Hematopoietic multipotent progenitor cell treated with erythropoietin and hydrocortisone succinate and interleukin-3 and kit ligand, for 8 days (in vitro differentiated cells): ENCODE data around the gene NSMCE1.
"Not testable (repeated sequence)": the region's sequence is repeated elsewhere in the genome, so short reads cannot be mapped to it uniquely, and the experiment has no call there.

Experiments
- DNase-seq: peaks from one replicate; pipeline ENCODE4 v3.0.0-alpha.2; 2015

NSMCE1 gene

DNA sequence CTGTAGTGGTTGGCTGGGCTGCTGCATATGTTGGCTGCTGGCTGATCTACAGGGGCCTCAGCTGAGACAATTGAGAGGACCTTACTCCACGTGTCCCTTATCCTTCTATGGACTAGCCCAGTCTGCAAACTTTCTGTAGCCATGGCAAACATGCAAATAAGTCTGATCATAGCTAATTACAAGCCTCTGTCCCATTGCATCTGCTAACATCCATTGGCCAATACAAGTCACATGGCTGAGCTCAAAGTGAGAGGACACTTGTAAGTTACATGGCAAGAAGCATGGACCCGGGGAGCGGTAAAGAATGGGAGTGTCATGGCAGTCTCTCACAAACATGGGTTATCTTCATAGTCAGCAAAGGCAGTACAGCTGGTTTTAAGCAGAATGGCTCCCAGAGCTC lies 33.6 kb upstream of the NSMCE1 start:
- no peak for DNase-seq

DNA sequence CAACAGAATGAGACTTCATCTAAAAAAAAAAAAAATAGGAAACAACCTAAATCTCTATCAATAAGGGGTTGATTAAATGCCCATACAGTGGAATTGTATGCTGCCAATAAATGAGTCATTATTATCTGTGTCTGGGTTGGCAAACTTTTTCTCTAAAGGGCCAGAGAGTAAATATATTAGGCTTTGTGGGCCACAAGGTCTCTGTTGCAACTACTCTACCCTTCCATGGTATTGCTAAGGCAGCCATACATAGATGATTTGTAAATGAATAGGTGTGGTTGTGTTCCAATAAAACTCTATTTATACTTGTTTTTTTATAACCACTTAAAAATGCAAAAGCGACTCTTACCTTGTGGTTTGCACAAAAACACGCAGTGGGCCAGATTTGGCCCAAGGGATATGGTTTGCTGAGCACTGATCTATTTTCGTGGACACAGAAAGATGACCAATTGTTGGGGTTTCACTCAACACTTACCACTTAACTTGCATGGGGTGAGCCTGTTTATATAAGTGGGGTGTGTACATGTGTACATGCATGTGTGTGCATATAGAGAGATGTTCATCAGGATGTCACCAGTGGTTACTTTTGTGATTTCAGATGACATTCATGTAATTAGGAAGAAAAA lies 32.8 kb upstream of the NSMCE1 start:
- DNase-seq, result no peak

DNA sequence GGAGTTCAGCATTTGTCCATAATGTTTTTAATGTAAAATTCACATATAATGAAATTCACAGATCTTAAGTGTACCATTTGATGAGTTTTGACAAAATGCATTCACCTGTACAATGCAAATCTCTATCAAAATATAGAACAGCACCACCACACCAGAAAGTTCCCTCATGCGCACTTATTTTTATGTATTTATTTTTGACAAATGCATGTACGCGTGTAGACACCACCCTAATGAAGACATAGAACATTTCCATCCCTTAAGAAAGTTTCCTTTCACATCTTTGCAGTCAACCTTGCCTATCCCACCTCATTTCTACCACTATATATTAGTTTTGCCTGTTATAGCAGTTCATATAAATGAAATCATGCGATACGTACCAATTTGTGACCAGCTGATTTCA lies 29.6 kb upstream of the NSMCE1 start:
- DNase-seq, result no peak

DNA sequence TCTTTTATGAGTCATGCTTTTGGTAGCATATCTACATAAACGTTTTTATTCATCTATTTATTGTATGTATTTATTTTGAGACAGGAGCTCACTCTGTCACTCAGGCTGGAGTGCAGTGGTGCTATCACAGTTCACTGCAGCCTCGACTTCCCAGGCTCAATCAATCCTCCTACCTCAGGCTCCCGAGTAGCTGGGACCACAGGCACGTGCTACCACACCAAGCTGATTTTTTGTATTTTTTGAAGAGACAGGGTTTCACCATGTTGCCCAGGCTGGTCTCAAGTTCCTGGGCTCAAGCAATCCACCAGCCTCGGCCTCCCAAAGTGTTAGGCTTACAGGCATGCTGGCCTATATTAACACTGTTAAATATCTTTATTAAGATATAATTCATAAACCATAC lies 24.8 kb upstream of the NSMCE1 start:
- no peak for DNase-seq

DNA sequence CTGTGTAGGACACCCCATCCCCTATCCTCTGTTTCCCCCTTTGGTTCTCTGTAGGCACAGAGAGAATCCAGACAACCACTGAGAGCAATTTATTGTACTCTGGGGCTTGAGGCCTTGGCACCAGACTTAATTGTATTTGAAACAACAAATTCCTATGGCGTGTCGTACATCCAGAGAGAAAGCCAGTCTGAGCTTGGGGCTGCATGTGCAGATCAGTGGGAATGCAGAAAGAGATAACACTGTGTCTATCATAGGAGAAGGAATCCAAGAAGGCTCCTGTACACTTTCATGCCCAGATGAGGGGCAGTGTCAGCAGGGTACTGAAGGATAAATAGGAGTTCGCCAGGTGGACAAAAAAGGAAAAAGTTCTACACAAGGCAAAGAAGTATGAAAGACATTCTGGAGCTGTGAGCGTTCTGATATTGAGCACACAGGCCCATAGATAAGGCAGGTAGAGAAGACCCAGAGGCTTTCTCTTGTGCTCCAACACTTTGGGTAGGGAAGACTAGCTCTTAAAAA lies 23.2 kb upstream of the NSMCE1 start:
- no peak for DNase-seq

DNA sequence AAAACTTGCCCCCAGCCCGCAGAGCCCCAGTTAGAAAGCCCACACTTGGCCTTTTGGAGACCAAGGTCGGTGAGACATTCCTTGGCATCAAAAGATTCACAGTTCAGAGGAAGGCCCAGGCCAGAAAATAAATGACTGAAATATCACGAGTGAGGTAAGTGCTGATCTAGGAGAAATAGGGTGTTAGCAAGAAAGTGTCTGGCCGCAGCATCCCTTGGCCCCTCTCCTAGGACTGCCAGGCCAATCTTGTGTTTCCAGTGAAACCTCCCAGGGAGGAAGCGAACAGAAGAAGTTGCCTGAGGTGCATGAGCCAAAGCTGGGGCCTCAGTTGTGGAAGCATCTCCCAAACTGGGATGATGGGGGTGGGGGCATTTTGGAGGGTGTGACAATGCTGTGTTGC lies 22.5 kb upstream of the NSMCE1 start:
- no peak for DNase-seq

DNA sequence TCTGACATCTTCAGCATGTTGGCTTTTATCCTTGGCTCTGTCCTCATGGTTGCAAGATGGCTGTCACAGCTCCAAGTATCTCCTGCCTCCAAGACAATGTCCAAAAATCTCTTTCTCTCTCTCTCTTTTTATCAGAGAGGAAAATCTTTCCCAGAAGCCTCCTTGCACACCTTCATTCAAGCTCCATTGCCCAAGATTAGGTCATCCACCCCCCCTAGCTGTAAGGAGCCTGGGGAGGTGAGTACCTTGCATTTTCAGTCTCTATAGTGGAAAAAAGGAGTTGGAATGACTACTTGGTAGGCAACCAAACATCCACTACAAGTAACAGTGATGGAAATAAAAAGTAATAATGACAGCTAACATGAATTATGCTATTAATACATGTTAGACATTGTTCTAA lies 22.0 kb upstream of the NSMCE1 start:
- no peak for DNase-seq

DNA sequence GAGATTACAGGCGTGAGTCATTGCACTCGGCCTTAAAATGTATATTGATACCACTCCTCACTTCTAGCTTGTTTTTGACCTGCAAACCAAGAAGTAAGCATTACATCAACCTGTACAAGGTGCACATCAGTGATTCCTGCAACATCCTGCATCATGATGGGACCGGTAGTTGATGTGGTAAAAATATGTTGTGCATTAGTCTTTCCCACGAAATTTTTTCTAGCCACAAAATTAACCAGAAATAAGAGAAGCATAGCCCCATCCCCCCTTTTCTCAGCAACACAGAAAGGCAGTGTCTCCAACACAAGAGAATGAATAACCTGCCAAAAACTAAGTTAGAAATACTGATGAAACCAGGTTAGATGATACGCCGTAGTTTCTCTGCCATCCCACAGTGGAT lies 21.1 kb upstream of the NSMCE1 start:
- no peak for DNase-seq

DNA sequence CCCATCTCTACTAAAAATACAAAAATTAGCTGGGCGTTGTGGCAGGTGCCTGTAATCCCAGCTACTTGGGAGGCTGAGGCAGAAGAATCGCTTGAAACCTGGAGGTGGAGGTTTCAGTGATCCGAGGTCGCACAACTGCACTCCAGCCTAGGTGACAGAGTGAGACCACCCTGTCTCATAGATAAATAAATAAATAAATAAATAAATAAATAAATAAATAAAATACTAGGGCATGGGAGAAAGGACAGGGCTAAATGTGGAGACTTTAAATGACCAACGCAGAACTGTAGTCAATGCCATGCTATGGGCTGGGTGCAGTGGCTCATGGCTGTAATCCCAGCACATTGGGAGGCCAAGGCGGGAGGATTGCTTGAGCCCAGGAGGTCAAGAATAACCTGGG lies 19.7 kb upstream of the NSMCE1 start:
- not testable (repeated sequence) for DNase-seq

DNA sequence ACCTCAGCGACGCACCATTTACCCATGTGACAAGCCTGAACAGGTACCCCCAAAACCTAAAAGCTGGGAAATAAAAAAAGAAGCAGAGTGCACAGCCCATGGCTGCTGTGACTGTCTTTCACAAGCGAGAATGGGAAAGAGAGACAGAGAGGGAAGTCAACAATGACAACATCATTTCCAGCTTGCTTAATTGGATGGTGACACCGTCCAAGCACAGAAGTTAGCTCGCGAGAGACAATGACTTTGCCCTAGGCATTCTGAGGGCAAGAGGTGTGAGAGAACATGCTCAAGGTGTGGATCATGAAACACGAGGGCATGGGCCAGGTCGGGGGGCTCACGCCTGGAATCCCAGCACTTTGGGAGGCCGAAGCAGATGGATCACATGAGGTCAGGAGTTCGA lies 19.3 kb upstream of the NSMCE1 start:
- DNase-seq, result no peak

DNA sequence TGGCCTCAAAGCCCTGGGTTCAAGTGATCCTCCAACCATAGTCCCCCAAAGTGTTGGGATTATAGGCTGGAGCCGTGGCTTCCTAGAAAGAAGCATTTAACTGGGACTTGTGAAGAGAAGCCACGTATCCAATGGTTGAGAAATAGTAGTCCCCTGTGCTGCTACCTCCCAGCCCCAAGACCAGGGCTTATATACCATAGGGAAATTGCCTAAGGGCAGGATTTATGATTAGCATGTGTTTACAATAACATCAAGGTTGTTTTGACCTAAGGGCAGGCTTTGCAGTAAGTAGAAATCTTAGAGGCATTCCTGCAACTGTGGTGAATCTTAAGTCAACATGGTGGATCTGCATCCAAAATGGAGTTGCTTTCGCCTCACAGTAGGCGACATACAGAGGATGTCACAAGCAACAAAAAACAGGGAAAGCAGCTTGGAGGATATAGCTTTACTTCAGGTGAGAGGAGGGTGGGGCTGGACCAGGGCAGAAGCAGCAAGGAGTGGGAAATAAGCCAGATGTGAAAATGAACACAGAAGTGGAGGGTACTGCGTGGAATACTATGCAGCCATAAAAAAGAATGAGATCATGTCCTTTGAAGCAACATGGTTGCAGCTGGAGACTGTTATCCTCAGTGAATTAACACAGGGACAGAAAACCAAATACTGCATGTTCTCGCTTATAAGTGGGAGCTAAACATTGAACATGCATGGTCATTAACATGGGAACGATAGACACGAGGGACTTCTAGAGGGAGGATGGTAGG lies 18.7 kb upstream of the NSMCE1 start:
- no peak for DNase-seq

DNA sequence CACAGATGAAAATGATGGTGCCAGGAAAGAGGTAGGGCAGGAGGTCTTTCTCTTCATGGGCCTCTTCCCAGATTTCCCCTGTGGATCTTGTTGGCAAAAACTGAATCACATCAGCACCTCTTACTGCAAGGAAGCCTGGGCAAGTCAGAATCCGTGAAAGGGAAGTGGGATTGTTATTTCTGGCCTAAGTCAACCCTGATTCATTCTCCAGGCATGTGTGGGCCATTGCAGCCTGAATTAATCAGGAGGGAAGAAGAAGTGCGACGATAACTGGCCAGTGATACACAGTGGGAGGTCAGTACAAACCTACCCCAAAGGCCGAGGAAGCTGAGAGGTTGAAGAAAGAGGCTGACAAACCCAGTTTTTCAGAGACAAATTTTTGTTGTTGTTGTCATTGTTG lies 17.9 kb upstream of the NSMCE1 start:
- no peak for DNase-seq

DNA sequence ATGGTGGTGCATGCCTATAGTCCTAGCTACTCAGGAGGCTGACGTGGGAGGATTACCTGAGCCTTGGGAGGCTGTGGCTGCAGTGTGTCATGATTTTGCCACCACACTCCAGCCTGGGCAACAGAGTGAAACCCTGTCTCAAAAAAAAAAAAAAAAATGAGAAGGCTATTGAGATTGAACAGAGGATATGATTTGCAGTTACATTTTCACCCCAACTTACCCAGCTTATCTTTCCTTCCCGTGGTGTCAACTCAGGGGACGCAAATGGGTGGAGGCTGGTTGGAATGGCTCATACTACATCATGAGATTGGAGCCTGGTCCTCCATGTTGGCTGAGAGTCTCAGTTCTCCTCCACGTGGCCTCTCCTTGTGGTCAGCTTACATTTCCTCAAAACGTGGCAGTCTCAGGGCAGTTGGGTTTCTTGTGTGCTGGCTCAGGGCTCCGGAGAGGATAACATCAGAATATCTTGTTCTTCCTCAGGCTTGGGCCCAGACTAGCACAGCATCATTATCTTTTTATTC lies 17.2 kb upstream of the NSMCE1 start:
- DNase-seq, result peak; percentile 73

DNA sequence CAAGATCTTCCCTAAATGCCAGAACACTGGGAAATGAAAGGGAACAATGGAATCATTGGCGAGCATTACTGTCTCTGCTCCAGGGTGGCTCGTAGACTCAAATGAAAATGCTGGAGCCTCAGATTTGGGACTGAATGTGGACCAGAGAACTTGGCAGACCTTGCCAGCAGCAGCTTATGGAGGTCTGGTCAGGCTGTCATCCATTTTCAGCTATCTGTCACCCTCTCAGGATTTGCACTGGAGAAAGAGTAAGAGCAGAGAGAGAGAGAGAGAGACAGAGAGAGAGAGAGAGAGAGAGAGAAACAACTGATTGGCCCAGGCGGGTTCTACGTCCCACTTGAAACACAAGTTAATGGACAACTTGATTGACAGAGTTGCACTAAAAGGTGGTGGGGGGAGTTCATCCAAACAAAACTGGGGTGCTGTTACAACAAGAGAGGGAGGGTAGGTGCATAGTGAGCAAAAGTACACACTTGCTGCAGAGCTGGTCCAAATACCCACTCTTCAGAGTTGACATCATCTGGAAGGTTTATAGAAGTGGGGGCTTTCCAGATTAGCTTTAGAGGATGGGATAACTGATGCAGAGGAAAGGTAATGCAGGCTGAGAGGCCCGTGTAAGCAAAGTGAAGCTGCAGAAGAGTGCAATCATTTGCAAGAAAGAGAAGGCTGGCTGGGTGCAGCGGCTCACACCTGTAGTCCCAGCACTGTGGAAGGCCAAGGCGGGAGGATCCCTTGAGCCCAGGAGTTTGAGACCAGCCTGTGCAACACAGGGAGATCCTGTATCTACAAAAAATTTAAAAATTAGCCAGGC lies 16.5 kb upstream of the NSMCE1 start:
- no peak for DNase-seq

DNA sequence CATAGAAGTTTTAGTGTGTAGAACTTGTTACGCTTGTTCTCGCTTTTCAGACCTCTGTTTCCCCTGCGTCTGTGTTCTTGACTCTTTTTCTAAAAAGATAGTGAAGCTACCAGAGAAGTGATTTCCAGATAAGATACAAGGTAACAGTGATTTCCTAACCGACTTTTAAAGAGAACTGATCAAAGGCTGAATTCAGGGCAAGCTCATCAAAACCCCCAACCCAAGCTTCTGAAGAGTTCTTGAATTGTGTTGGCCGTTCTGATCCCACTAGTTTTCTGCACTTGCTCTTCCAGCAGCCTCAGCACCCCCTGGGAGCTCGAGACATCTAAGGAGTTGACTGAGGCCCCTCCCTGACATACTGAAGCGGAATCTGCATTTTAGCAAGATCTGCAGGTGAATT lies 12.7 kb upstream of the NSMCE1 start:
- no peak for DNase-seq

DNA sequence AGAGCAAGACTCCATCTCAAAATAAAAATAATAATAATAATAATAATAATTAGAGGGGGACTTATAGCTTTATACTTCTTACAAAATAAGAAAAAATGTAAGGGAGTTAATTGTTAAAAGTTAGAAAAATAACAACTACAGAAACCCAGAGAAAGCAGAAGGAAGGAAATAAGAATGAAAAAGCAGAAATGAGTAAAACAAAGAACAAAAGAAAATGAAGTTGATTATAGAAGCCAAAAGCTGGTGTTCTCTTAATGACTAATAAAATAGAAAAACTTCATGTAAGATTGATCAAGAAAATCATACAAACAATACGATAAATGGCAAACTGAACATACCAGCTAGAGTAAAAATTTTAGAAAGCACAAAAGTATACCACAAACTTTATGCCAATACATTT lies 6.8 kb upstream of the NSMCE1 start:
- DNase-seq, result no peak

DNA sequence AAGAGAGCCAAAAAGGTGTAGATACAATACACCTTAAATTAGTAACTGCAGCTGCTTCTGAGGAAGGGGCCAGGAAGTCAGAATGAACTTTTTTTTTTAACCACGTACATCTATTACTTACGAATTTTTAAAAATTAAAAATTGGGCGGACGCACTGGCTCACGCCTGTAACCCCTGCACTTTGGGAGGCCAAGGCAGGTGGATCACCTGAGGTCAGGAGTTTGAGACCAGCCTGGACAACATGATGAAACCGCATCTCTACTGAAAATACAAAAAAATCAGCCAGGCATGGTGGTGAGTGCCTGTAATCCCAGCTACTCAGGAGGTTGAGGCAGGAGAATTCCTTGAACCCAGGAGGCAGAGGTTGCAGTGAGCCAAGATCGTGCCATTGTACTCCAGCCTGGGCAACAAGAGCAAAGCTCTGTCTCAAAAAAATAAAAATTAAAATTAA lies 5.9 kb upstream of the NSMCE1 start:
- not testable (repeated sequence) for DNase-seq

DNA sequence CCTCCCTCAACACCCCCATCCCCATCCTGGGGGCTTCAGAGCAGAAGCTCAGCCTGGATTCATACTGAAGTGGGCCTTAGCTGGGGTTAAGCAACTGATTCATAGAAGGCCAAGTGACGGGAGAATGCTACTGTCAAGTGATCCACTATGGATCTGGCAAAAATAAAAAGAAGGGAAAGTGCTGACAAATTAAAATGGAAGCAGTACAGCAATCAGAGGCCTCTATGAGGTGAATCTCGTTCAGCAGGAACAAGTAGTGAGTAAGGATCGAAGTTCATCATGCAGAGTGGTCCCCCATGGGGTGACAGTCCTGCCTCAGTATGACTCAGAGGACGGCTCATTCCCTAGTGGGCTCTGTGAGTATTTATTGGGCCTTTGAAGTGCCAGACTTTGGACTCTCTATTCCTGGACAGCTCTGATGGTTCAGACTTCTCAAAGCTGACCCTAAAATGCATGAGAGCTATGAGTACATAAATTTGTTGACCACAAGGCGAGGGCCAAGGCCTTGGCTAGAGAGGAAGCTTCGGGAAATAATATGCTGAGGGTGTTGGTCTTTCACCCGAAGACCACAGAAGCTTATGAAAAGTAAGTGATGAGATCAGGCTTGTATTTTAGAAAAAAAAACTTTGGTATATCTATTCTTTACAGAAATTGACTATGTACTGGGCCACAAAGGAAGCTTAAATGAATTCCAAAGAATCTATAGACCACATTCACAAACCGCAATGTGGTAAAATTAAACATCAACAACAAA lies 5.3 kb upstream of the NSMCE1 start:
- no peak for DNase-seq

DNA sequence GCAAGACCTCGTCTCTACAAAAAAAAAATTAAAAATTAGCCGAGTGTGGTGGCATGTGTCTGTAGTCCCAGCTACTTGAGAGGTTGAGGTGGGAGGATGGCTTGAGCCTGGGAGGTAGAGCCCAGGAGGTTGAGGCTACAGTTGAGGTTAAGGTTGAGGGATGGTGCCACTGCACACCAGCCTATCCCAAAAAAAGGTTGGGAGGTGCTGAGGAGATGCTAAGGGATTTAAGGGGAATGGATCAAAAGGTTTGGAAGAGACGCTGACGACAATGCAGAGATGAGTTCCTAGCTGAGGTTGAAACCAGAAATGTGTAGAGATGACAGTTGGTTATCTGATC lies 4.7 kb upstream of the NSMCE1 start:
- no peak for DNase-seq

DNA sequence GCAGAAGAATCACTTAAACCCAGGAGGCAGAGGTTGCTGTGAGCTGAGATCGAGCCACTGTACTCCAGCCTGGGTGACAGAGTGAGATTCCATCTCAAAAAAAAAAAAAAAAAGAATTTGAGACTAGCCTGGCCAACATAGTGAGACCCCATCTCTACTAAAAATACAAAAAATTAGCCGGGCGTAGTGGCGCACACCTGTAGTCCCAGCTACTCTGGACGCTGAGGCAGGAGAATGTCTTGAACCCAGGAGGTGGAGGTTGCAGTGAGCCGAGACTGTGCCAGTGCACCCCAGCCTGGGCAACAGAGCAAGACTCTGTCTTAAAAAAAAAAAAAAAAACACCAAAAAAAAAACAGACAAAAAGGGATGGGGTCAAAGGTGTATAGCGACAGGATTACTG lies 4.1 kb upstream of the NSMCE1 start:
- DNase-seq, result not testable (repeated sequence)

DNA sequence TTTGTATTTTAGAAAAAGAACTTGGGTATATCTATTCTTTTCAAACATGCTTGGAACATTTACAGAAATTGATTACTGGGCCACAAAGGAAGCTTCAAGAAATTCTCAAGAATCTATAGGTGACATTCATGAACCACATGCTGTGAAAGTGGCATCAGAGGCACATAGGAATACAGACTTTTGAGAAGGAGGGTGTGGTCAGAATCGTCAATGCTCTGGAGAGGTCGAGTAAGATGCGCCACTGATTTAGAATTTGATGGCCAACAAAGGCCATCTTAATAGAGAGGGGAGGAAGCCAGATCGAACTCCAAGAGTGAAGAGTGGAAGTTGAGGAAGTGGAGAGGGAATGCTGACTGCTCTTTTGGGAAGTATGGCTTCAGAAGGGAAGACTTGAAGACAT lies 3.5 kb upstream of the NSMCE1 start:
- no peak for DNase-seq

DNA sequence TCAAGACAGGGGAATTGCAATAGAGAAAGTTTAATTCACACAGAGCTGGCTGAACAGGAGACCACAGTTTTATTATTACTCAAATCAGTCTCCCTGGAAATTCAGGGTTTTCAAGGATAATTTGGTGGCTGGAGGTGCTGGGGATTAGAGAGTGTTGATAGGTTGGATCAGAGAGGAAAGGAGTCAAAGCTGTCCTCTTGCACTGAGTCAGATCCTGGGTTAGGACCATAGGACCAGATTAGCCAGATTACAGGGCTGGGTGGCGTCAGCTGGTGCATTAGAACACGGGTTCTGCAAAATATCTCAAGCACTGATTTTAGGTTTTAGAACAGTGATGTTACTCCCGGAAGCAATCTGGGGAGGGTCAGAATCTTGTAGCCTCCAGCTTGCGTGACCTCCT lies 1.8 kb upstream of the NSMCE1 start:
- DNase-seq, result no peak
